DMS153 treated with DMSO at 0.1 percent for 48 hours (cell line): ENCODE results near the gene METTL25B.

Source experiments
- DNase-seq: peaks from one replicate; lab custom pipeline; 2025; ENCODE audit not compliant: unreplicated experiment; lab: John Stamatoyannopoulos, UW

METTL25B gene

GRCh38 chr1:156725683-156726280, 2.5 kb upstream of the METTL25B start:
- DNase-seq, result peak; percentile 96

GRCh38 chr1:156726549-156727226, 1.6 kb upstream of the METTL25B start:
- DNase-seq, result peak; percentile 55

- DNase-seq, result no peak
Measured at GRCh38 chr1:156727492-156727891, 777 bp upstream of the METTL25B start.

- DNase-seq, result peak; percentile 99
Measured at GRCh38 chr1:156728599-156729462, 562 bp downstream of the METTL25B start, which contains the start of gene ISG20L2. TSS of gene ISG20L2 (minus strand) at chr1:156728766. CDS start at chr1:156727652, 1,114 bp downstream.

- no peak for DNase-seq
Measured at GRCh38 chr1:156733989-156734584, 5.8 kb downstream of the METTL25B start.

- no peak for DNase-seq
Measured at GRCh38 chr1:156738407-156738806, 10.1 kb downstream of the METTL25B start.

GRCh38 chr1:156738916-156739315, 10.6 kb downstream of the METTL25B start:
- DNase-seq, result no peak

- DNase-seq, result no peak
Measured at GRCh38 chr1:156740237-156740740, 12.0 kb downstream of the METTL25B start.

- peak; percentile 100 for DNase-seq
Measured at GRCh38 chr1:156740741-156741480, 12.6 kb downstream of the METTL25B start, which contains the start of gene MRPL24. TSS of gene MRPL24 (minus strand) at chr1:156741088. CDS start at chr1:156738704, 2,384 bp downstream.

GRCh38 chr1:156741481-156741983, 13.3 kb downstream of the METTL25B start:
- DNase-seq, result no peak

GRCh38 chr1:156742017-156742416, 13.7 kb downstream of the METTL25B start:
- DNase-seq, result no peak

- no peak for DNase-seq
Measured at GRCh38 chr1:156742801-156743200, 14.5 kb downstream of the METTL25B start.

GRCh38 chr1:156743367-156744302, 15.4 kb downstream of the METTL25B start:
- no peak for DNase-seq

- no peak for DNase-seq
Measured at GRCh38 chr1:156744344-156744743, 16.1 kb downstream of the METTL25B start.

GRCh38 chr1:156744786-156745419, 16.6 kb downstream of the METTL25B start:
- DNase-seq, result no peak

GRCh38 chr1:156745881-156746280, 17.6 kb downstream of the METTL25B start:
- DNase-seq, result no peak

- no peak for DNase-seq
Measured at GRCh38 chr1:156746406-156746727, 18.1 kb downstream of the METTL25B start.

- peak; percentile 84 for DNase-seq
Measured at GRCh38 chr1:156746728-156747631, 18.7 kb downstream of the METTL25B start.
